Loucy (cell line): ENCODE results near the gene PMVK.

Experiments used
- CTCF ChIP-seq: fragments of 200-600 bp; sonication (generic); conservative IDR thresholded peaks from 2 replicates; pipeline ENCODE4 v1.5.1; 2014; ENCODE audit warnings: mild to moderate bottlenecking, antibody characterized with exemption, low read length
- EZH2phosphoT487 ChIP-seq: fragments of 200-600 bp; IDR thresholded peaks from 2 replicates; pipeline ENCODE4 v1.6.1; 2018; ENCODE audit warnings: antibody characterized with exemption, mild to moderate bottlenecking, moderate library complexity, borderline replicate concordance

GRCh38 chr1:154962156-154962749, 25.7 kb upstream of the PMVK start:
- TF ChIP-seq CTCF: no peak
- no peak for TF ChIP-seq EZH2phosphoT487
